HepG2 (cell line): ENCODE results near the gene AKAP10. TPM values are rescaled to one million over a fixed set of nuclear protein-coding genes. Genes with fewer than 3 reads are reported as not detected.
A peak's percentile ranks its signal among the peaks of the same experiment; 100 is the strongest.

ENCODE experiments used
- ELF3 ChIP-seq: IDR thresholded peaks from 2 replicates; pipeline ENCODE4 v1.6.1; 2016; ENCODE audit warnings: missing genetic modification reagents, missing compliant biosample characterization
- FOXA1 ChIP-seq, 2 experiments: fragments of 450-650 bp in 1 of 2; sonication (generic) in 1 of 2; formaldehyde crosslinking in 1 of 2; IDR thresholded peaks; 2 replicates each; pipeline versions ENCODE4 v1.4.0 to v1.6.1; 2016 to 2020; ENCODE audit warnings: missing genetic modification reagents in 1 of 2
- GABPA ChIP-seq, 2 experiments: IDR thresholded peaks; 2 replicates each; pipeline ENCODE4 v1.6.1; 2011 to 2016; ENCODE audit warnings: low read depth in 2 of 2, low read length in 1 of 2, missing biosample characterization in 1 of 2, missing genetic modification characterization in 1 of 2
- HCFC1 ChIP-seq: fragments of 150-350 bp; IDR thresholded peaks from 2 replicates; pipeline ENCODE4 v1.6.1; 2014; ENCODE audit warnings: low read depth, low read length
- KLF6 ChIP-seq: IDR thresholded peaks from 2 replicates; pipeline ENCODE4 v1.8.0; 2016; ENCODE audit warnings: missing biosample characterization, missing genetic modification reagents
- MAFF ChIP-seq: IDR thresholded peaks from 2 replicates; pipeline ENCODE4 v1.6.1; 2011; ENCODE audit warnings: low read depth, low read length, improper control_type of control experiment
- SMAD3 ChIP-seq: sonication (generic); formaldehyde crosslinking; IDR thresholded peaks from 2 replicates; pipeline ENCODE4 v1.4.0; 2020; ENCODE audit warnings: missing genetic modification reagents
- SP140L ChIP-seq: sonication (generic); formaldehyde crosslinking; IDR thresholded peaks from 2 replicates; pipeline ENCODE4 v1.4.0; 2020; ENCODE audit warnings: missing genetic modification reagents, borderline replicate concordance
- SRSF4 ChIP-seq: fragments of 200-400 bp; formaldehyde crosslinking; IDR thresholded peaks from one replicate; pipeline ENCODE4 v1.6.1; 2018; ENCODE audit warnings: mild to moderate bottlenecking, low read depth, low read length, moderate library complexity; ENCODE audit not compliant: poor library complexity, severe bottlenecking
- YY1 ChIP-seq: IDR thresholded peaks from 2 replicates; pipeline ENCODE4 v1.6.1; 2011; ENCODE audit warnings: low read length, low read depth, moderate library complexity, mild to moderate bottlenecking; ENCODE audit not compliant: insufficient read depth, insufficient replicate concordance
- ZBTB25 ChIP-seq: IDR thresholded peaks from 2 replicates; pipeline ENCODE4 v1.6.1; 2018; ENCODE audit warnings: missing genetic modification reagents
- ZBTB7A ChIP-seq: sonication (generic); formaldehyde crosslinking; IDR thresholded peaks from 2 replicates; pipeline ENCODE4 v1.8.0; 2022; ENCODE audit warnings: mild to moderate bottlenecking, missing genetic modification reagents
- ZNF225 ChIP-seq: sonication (generic); formaldehyde crosslinking; IDR thresholded peaks from 2 replicates; pipeline ENCODE4 v1.4.0; 2020; ENCODE audit warnings: mild to moderate bottlenecking, missing genetic modification reagents
- ZNF253 ChIP-seq: sonication (generic); formaldehyde crosslinking; IDR thresholded peaks from 2 replicates; pipeline ENCODE4 v1.8.0; 2022; ENCODE audit warnings: mild to moderate bottlenecking, missing genetic modification reagents, borderline replicate concordance
- ZNF318 ChIP-seq: sonication (generic); formaldehyde crosslinking; IDR thresholded peaks from 2 replicates; pipeline ENCODE4 v1.4.0; 2020; ENCODE audit warnings: mild to moderate bottlenecking, missing genetic modification reagents
- ZNF441 ChIP-seq: sonication (generic); formaldehyde crosslinking; IDR thresholded peaks from 2 replicates; pipeline ENCODE4 v1.7.0; 2021; ENCODE audit warnings: missing genetic modification reagents, borderline replicate concordance
- ZNF619 ChIP-seq: sonication (generic); formaldehyde crosslinking; IDR thresholded peaks from 2 replicates; pipeline ENCODE4 v1.4.0; 2020; ENCODE audit warnings: mild to moderate bottlenecking, missing genetic modification reagents
- ZNF678 ChIP-seq: sonication (generic); formaldehyde crosslinking; IDR thresholded peaks from 2 replicates; pipeline ENCODE4 v1.4.0; 2020; ENCODE audit warnings: mild to moderate bottlenecking, missing genetic modification reagents
- ZNF816 ChIP-seq: sonication (generic); formaldehyde crosslinking; IDR thresholded peaks from 2 replicates; pipeline ENCODE4 v1.8.0; 2022; ENCODE audit warnings: missing genetic modification reagents, mild to moderate bottlenecking, borderline replicate concordance
- ZNF841 ChIP-seq: sonication (generic); formaldehyde crosslinking; IDR thresholded peaks from 2 replicates; pipeline ENCODE4 v1.8.1; 2023; ENCODE audit warnings: missing genetic modification reagents, borderline replicate concordance
- polyA plus RNA-seq, 8 experiments: library from polyadenylated mRNA; depleted of rRNA in 3 of 8; stranded (reverse) in 7 of 8; unstranded in 1 of 8; fragments of >200 nt; fragmentation: Illumina TruSeq in 4 of 8; extraction: Trizol in 4 of 8; gene quantifications; 2 replicates each; pipeline versions ENCODE4 v1.2.1 to v1.2.3, GENCODE V29; 2011 to 2016; ENCODE audit warnings: low read depth in 4 of 8, missing spikeins in 1 of 8, mixed read lengths in 1 of 8; ENCODE audit not compliant: insufficient read depth in 1 of 8
- total RNA-seq, 5 experiments: library from RNA; depleted of rRNA; stranded (reverse); fragments of >200 nt; fragmentation: Illumina TruSeq; extraction: Trizol; gene quantifications; 2 replicates each; pipeline ENCODE4 v1.2.3, GENCODE V29; 2016; ENCODE audit warnings: low read depth in 1 of 5

Gene AKAP10
- total and polyA plus RNA-seq, 2 of the 13 experiments (the other 11 are each of a cell fraction or from before 2014, with no cell fraction given): 17.6 to 21.7 TPM

GRCh38 chr17:19977293-19978208 lies at the start of gene AKAP10 (continued):
- TF ChIP-seq ZNF841 (CRISPR knock-in tag): peak; percentile 79; the same call in 1 of the 2 replicates
- TF ChIP-seq ZNF816 (CRISPR knock-in tag): peak; percentile 71; the same call in 1 of the 2 replicates
- TF ChIP-seq ZBTB25 (CRISPR knock-in tag): peak; percentile 74; the same call in 1 of the 2 replicates
- TF ChIP-seq ELF3 (CRISPR knock-in tag): peak; percentile 75
- TF ChIP-seq SP140L (CRISPR knock-in tag): peak; percentile 51; the same call in 1 of the 2 replicates
- TF ChIP-seq ZNF441: peak; percentile 75; the same call in 1 of the 2 replicates
- peak; percentile 81 for TF ChIP-seq KLF6
- TF ChIP-seq SRSF4: no peak
- TF ChIP-seq MAFF: no peak
- TF ChIP-seq HCFC1: peak; percentile 27; the same call in 1 of the 2 replicates
- peak; percentile 25; the same call in 1 of the 2 replicates for TF ChIP-seq ZNF619
- TF ChIP-seq ZNF678 (CRISPR knock-in tag): peak; percentile 49; the same call in 1 of the 2 replicates
- TF ChIP-seq FOXA1 (IDR thresholded peaks at IDR 0.05): no peak
- peak; percentile 74 for TF ChIP-seq FOXA1 (CRISPR knock-in tag; IDR thresholded peaks at IDR 0.05)
- TF ChIP-seq SMAD3 (CRISPR knock-in tag): no peak
- peak; percentile 79; the same call in 1 of the 2 replicates for TF ChIP-seq ZNF225 (CRISPR knock-in tag)
- peak; percentile 57 for TF ChIP-seq GABPA (IDR thresholded peaks at IDR 0.05; ENCODE audit: low read depth, low read length)
- peak; percentile 84 for TF ChIP-seq GABPA (CRISPR knock-in tag; IDR thresholded peaks at IDR 0.05; ENCODE audit: low read depth)
- peak; percentile 72 for TF ChIP-seq ZBTB7A (CRISPR knock-in tag)
- TF ChIP-seq ZNF318 (CRISPR knock-in tag): no peak
- TF ChIP-seq ZNF253 (CRISPR knock-in tag): no peak
- peak; percentile 93 for TF ChIP-seq YY1
